ENCODE measurements around the gene RINL.
"Not testable (repeated sequence)": the region's sequence is repeated elsewhere in the genome, so short reads cannot be mapped to it uniquely, and the experiment has no call there.

The RINL gene

DNA sequence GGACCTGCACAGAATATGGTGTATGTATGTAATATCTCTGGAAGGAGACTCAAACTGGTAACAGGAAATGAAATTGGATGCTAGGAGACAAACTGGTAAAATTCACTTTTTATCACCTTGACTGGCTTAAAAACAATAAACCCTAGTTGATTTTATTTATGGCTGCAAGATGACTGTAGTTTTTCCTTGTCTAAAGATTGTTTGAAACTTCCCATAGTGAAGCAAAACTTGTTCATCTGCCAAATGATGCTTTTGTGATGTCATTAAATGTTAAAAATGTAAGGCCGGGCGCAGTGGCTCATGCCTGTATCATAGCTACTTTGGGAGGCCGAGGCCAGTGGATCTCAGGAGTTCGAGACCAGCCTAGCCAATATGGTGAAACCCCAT lies 44.0 kb downstream of the RINL start:
- no peak for DNase-seq (ENCODE audit: low read depth)

DNA sequence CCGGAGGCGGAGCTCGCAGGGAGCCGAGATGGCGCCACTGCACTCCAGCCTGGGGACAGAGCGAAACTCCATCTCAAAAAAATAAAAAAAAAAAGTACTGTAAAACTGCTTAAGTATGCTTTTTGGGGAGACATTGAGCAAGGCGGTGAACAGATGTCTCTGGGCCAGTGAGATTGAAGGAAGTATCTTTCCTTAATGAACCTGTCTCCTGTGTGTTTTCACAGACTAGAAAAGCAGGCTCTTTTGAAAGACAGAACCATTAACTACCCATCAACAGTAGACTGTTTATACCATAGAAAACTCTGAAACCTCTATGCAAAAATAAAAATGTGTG lies 45.0 kb downstream of the RINL start:
- no peak for DNase-seq (ENCODE audit: low read depth)

GRCh38 chr19:38831142-38831605 lies 46.9 kb downstream of the RINL start:
- no peak for DNase-seq (ENCODE audit: low read depth)

DNA sequence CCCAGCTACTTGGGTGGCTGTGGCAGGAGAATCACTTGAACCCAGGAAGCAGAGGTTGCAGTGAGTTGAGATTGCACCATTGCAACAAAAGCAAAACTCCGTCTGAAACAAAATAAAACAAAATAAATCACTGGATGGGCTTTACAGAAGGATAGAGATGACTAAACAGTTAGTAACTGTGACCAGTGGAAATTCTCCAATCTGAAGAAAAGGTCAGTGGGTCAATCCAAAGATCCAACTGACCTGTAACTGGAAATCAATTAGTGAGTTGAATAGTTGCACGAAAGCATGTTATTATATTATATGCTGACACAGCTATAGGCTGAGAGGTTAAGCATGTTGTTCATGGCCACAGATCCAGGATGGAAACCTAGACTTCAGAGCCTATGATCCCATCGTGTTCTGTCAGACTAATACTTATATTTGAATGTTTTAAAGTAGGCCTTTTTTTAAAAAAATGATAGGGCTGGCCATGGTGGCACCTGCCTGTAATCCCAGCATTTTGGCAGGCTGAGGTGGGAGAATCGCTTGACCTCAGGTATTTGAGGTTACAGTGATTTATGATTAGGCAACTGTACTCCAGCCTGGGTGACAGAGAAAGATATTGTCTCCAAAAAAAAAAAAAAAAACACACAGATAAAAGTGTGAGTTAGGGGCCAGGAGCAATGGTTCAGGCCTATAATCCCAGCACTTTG lies 47.9 kb downstream of the RINL start:
- DNase-seq (ENCODE audit: low read depth) = no peak

DNA sequence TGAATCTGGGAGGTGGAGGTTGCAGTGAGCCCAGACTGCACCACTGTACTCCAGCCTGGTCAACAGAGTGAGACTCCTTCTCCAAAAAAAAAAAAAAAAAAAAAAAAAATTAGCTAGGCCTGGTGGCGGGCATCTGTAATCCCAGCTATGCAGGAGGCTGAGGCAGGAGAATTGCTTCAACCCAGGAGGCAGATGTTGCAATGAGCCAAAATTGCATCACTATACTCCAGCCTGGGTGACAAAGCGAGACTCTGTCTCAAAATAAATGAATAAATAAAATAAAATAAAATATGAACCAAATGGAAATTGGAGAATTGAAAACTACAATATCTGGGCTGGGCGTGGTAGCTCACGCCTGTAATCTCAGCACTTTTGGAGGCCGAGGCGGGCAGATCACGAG lies 48.9 kb downstream of the RINL start:
- not testable (repeated sequence) for DNase-seq (ENCODE audit: low read depth)

GRCh38 chr19:38826856-38827551 lies 51.1 kb downstream of the RINL start:
- DNase-seq (ENCODE audit: low read depth) = no peak

- DNase-seq (ENCODE audit: low read depth) = not testable (repeated sequence)
These were observed 52.1 kb downstream of the RINL start for GRCh38 chr19:38825936-38826335.

- DNase-seq (ENCODE audit: low read depth) = not testable (repeated sequence)
These were observed 56.7 kb downstream of the RINL start for GRCh38 chr19:38821230-38821825.

- no peak for DNase-seq (ENCODE audit: low read depth)
These were observed 58.7 kb downstream of the RINL start for GRCh38 chr19:38819231-38819920.
